RKO (cell line): ENCODE data around the gene TMC2.

Source experiments
- DNase-seq: peaks from one replicate; pipeline ENCODE4 v3.0.0-alpha.2; 2016; ENCODE audit warnings: low spot score

The TMC2 gene

GRCh38 chr20:2626853-2627541 lies 90.6 kb downstream of the TMC2 start:
- peak; percentile 85 for DNase-seq

- peak; percentile 58 for DNase-seq
These were observed 94.9 kb downstream of the TMC2 start for GRCh38 chr20:2631228-2631627.

GRCh38 chr20:2633381-2633780 lies 97.0 kb downstream of the TMC2 start:
- no peak for DNase-seq

- DNase-seq, result no peak
These were observed 100.9 kb downstream of the TMC2 start for GRCh38 chr20:2637246-2637645.

GRCh38 chr20:2640260-2640659 lies 103.9 kb downstream of the TMC2 start:
- no peak for DNase-seq

- no peak for DNase-seq
These were observed 104.5 kb downstream of the TMC2 start for GRCh38 chr20:2640899-2641298.

- no peak for DNase-seq
These were observed 107.3 kb downstream of the TMC2 start for GRCh38 chr20:2643708-2644107.

- peak; percentile 97 for DNase-seq
These were observed 115.7 kb downstream of the TMC2 start, which contains the start of gene NOP56 for GRCh38 chr20:2651772-2652723. TSS of gene NOP56 (plus strand) at chr20:2652632. CDS start at chr20:2652661, 29 bp downstream.

- no peak for DNase-seq
These were observed 116.6 kb downstream of the TMC2 start for GRCh38 chr20:2652724-2653555.

- DNase-seq, result peak; percentile 43
These were observed 117.4 kb downstream of the TMC2 start for GRCh38 chr20:2653556-2654383.

GRCh38 chr20:2654384-2654822 lies 118.0 kb downstream of the TMC2 start:
- DNase-seq, result peak; percentile 43

- no peak for DNase-seq
These were observed 118.5 kb downstream of the TMC2 start for GRCh38 chr20:2654831-2655230.

GRCh38 chr20:2655331-2656116 lies 119.2 kb downstream of the TMC2 start:
- DNase-seq, result no peak

GRCh38 chr20:2656471-2657117 lies 120.2 kb downstream of the TMC2 start:
- no peak for DNase-seq

GRCh38 chr20:2657241-2657640 lies 120.9 kb downstream of the TMC2 start:
- no peak for DNase-seq

- DNase-seq, result no peak
These were observed 121.3 kb downstream of the TMC2 start for GRCh38 chr20:2657674-2658073.

GRCh38 chr20:2658414-2659354 lies 122.3 kb downstream of the TMC2 start:
- peak; percentile 69 for DNase-seq

GRCh38 chr20:2659547-2659946 lies 123.2 kb downstream of the TMC2 start:
- DNase-seq, result no peak
